ENCODE data around the gene CNKSR3.
"Not testable (repeated sequence)": the region's sequence is repeated elsewhere in the genome, so short reads cannot be mapped to it uniquely, and the experiment has no call there.

Gene CNKSR3

GRCh38 chr6:154516276-154516675 is 5.8 kb upstream of the CNKSR3 start:
- FAIRE-seq (no peak), DNase-seq (ENCODE audit: insufficient read length, low spot score) (no peak)
- TF ChIP-seq, protein P1, sequence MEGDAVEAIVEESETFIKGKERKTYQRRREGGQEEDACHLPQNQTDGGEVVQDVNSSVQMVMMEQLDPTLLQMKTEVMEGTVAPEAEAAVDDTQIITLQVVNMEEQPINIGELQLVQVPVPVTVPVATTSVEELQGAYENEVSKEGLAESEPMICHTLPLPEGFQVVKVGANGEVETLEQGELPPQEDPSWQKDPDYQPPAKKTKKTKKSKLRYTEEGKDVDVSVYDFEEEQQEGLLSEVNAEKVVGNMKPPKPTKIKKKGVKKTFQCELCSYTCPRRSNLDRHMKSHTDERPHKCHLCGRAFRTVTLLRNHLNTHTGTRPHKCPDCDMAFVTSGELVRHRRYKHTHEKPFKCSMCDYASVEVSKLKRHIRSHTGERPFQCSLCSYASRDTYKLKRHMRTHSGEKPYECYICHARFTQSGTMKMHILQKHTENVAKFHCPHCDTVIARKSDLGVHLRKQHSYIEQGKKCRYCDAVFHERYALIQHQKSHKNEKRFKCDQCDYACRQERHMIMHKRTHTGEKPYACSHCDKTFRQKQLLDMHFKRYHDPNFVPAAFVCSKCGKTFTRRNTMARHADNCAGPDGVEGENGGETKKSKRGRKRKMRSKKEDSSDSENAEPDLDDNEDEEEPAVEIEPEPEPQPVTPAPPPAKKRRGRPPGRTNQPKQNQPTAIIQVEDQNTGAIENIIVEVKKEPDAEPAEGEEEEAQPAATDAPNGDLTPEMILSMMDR (IDR thresholded peaks at IDR 0.05; ENCODE audit: insufficient read depth, missing control alignments) = no peak

DNA sequence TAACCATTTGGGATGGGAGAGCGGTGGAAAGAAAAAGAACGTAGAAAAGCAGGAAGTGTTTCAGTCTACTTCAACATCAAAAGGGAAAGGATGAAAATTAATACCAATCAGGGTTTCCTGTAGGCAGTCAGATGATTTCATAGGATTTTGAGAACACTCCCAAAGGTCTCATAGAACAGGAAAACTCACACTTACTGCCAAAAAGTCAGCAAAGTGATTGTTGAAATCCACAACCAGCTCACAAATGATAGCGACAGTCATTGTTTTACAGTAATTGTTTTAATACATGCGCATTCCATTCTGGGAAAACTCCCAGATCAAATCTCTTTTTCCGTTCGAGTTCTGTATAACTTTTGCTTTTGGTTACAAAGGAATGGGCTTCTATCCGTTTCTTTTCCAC is 5.3 kb upstream of the CNKSR3 start:
- FAIRE-seq (no peak), DNase-seq (ENCODE audit: insufficient read length, low spot score) (no peak)
- TF ChIP-seq, protein P1 (IDR thresholded peaks at IDR 0.05; ENCODE audit: insufficient read depth, missing control alignments) = no peak

DNA sequence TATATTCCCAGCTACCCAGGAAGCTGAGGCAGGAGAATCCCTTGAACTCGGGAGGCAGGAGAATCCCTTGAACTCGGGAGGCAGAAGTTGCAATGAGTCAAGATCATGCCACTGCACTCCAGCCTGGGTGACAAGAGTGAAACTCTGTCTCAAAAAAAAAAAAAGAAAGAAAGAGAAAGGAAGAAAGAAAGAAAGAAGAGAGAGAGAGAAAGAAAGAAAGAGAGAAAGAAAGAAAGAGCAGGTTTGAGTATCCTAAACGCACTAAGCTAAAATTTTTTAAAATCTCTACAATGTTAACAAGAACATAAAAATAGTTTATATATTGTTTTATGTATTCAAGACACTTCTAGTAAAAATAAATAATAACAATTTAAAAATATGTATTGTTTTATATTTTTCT is 4.6 kb upstream of the CNKSR3 start:
- not testable (repeated sequence) for FAIRE-seq; DNase-seq (ENCODE audit: insufficient read length, low spot score)

DNA sequence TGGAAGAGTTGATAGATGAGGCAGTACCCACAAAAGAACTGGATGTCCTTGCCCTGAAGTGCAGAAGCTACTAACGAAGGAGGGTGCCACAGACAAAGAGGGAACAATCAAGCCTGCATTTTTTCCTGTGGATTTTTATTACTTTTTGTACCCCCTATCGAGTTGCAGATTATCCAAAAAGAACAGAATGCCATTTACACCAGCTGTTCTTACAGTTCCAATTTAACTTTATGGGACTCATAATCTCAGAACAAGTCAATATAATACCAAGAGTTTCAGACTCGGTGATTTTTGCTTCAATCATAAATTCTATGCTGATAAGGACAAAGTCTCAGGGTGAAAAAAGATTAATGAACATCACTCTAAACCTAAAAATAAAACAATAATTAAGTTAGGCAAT is 4.0 kb upstream of the CNKSR3 start:
- no peak for DNase-seq (ENCODE audit: insufficient read length, low spot score)
- FAIRE-seq = no peak
- TF ChIP-seq, protein P1 (IDR thresholded peaks at IDR 0.05; ENCODE audit: insufficient read depth, missing control alignments) = no peak

GRCh38 chr6:154513601-154514320 is 3.3 kb upstream of the CNKSR3 start:
- DNase-seq (ENCODE audit: insufficient read length, low spot score) (no peak), FAIRE-seq (no peak)

GRCh38 chr6:154512201-154512600 is 1.7 kb upstream of the CNKSR3 start:
- no peak for DNase-seq (ENCODE audit: insufficient read length, low spot score)
- TF ChIP-seq, protein P1 (IDR thresholded peaks at IDR 0.05; ENCODE audit: insufficient read depth, missing control alignments) = no peak
- no peak for FAIRE-seq

More at GRCh38 chr6:154513601-154514320, 3.3 kb upstream of the CNKSR3 start:
- TF ChIP-seq, protein P1 (IDR thresholded peaks at IDR 0.05; ENCODE audit: insufficient read depth, missing control alignments) = no peak

DNA sequence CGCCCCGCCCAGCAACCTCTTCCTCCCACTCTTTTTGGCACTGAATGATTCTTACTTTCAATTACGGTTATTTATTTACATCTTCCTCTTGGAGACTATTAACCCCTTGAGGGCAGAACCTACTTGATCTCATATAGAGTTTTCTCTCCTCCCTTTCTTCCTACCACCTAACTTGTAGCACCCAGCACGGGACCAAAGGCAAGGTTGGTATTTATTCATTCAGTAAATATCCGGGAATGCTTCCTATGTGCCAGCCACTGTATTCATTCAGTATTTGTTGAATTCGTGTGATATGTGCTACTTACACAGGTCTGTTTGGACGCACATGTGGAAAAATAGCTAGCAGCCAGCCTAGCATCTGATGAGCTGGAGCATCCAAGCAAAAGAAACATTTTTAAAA is 1.3 kb upstream of the CNKSR3 start:
- TF ChIP-seq, protein P1 (IDR thresholded peaks at IDR 0.05; ENCODE audit: insufficient read depth, missing control alignments) = no peak
- no peak for DNase-seq (ENCODE audit: insufficient read length, low spot score)
- no peak for FAIRE-seq

Data from D721Med (cell line).